H9 (cell line): Measurements from ENCODE around the gene PFN3. TPM values are rescaled to one million over a fixed set of nuclear protein-coding genes. Genes with fewer than 3 reads are reported as not detected.

Source experiments
- DNase-seq: peaks from one replicate; pipeline ENCODE4 v3.0.0-alpha.2; 2017
- H2AFZ ChIP-seq: one replicate; pipeline ENCODE4 v1.6.1; 2013; ENCODE audit warnings: mild to moderate bottlenecking, low read length, control low read depth, moderate library complexity
- H2AK5ac ChIP-seq: 2 replicates; pipeline ENCODE4 v1.6.1; 2013; ENCODE audit warnings: low read length, control low read depth, mixed read lengths; ENCODE audit not compliant: insufficient read length
- H2BK120ac ChIP-seq: one replicate; pipeline ENCODE4 v1.6.1; 2013; ENCODE audit warnings: low read depth, mild to moderate bottlenecking, low read length, control low read depth, inconsistent platforms; ENCODE audit not compliant: poor library complexity, severe bottlenecking
- H2BK12ac ChIP-seq: 2 replicates; pipeline ENCODE4 v1.6.1; 2013; ENCODE audit warnings: low read length, control low read depth, mixed read lengths, low read depth; ENCODE audit not compliant: insufficient read length
- H2BK15ac ChIP-seq: 2 replicates; pipeline ENCODE4 v1.6.1; 2013; ENCODE audit warnings: low read depth, low read length, control low read depth
- H2BK20ac ChIP-seq: one replicate; pipeline ENCODE4 v1.6.1; 2013; ENCODE audit warnings: low read depth, mild to moderate bottlenecking, low read length, control low read depth, inconsistent platforms; ENCODE audit not compliant: poor library complexity, severe bottlenecking
- H2BK5ac ChIP-seq: 2 replicates; pipeline ENCODE4 v1.6.1; 2013; ENCODE audit warnings: low read length, control low read depth, mixed read lengths; ENCODE audit not compliant: insufficient read length
- H3K14ac ChIP-seq: 2 replicates; pipeline ENCODE4 v1.6.1; 2013; ENCODE audit warnings: low read length, control low read depth; ENCODE audit not compliant: insufficient read depth
- H3K18ac ChIP-seq: 2 replicates; pipeline ENCODE4 v1.6.1; 2013; ENCODE audit warnings: low read depth, mild to moderate bottlenecking, mixed read lengths, low read length, control low read depth; ENCODE audit not compliant: insufficient read length
- H3K23ac ChIP-seq: 2 replicates; pipeline ENCODE4 v1.6.1; 2013; ENCODE audit warnings: low read length, control low read depth, mixed read lengths, low read depth; ENCODE audit not compliant: insufficient read length
- H3K23me2 ChIP-seq: 2 replicates; pipeline ENCODE4 v1.6.1; 2013; ENCODE audit warnings: low read depth, mild to moderate bottlenecking, mixed read lengths, low read length, control low read depth; ENCODE audit not compliant: insufficient read length, poor library complexity, severe bottlenecking
- H3K27ac ChIP-seq: 2 replicates; pipeline ENCODE4 v1.5.1; 2013; ENCODE audit warnings: low read length, control low read depth, mixed read lengths, low read depth; ENCODE audit not compliant: insufficient read length
- H3K27me3 ChIP-seq: 2 replicates; pipeline ENCODE4 v1.6.1; 2013; ENCODE audit warnings: low read length, control low read depth, inconsistent platforms; ENCODE audit not compliant: insufficient read depth
- H3K4ac ChIP-seq: 2 replicates; pipeline ENCODE4 v1.6.1; 2013; ENCODE audit warnings: low read depth, mild to moderate bottlenecking, control low read depth, inconsistent platforms, low read length, moderate library complexity
- H3K4me1 ChIP-seq: 2 replicates; pipeline ENCODE4 v1.6.1; 2013; ENCODE audit warnings: low read length, control low read depth, inconsistent platforms; ENCODE audit not compliant: insufficient read depth
- H3K4me2 ChIP-seq: 2 replicates; pipeline ENCODE4 v1.6.1; 2013; ENCODE audit warnings: low read length, control low read depth, mixed read lengths; ENCODE audit not compliant: insufficient read length, insufficient read depth
- H3K56ac ChIP-seq: 2 replicates; pipeline ENCODE4 v1.6.1; 2013; ENCODE audit warnings: low read depth, mild to moderate bottlenecking, mixed read lengths, low read length, control low read depth; ENCODE audit not compliant: insufficient read length
- H3K79me1 ChIP-seq: 2 replicates; pipeline ENCODE4 v1.6.1; 2013; ENCODE audit warnings: low read depth, mild to moderate bottlenecking, moderate library complexity, low read length, control low read depth, inconsistent platforms; ENCODE audit not compliant: insufficient read depth, poor library complexity, severe bottlenecking
- H3K79me2 ChIP-seq: 2 replicates; pipeline ENCODE4 v1.6.1; 2013; ENCODE audit warnings: low read length, control low read depth, inconsistent platforms; ENCODE audit not compliant: insufficient read depth
- H3K9ac ChIP-seq: 2 replicates; pipeline ENCODE4 v1.6.1; 2013; ENCODE audit warnings: low read length, control low read depth, mixed read lengths; ENCODE audit not compliant: insufficient read length; ENCODE audit errors: extremely low read depth
- H3K9me3 ChIP-seq: one replicate; pipeline ENCODE4 v1.6.1; 2013; ENCODE audit warnings: low read depth, low read length, inconsistent platforms; ENCODE audit not compliant: control insufficient read depth
- H3T11ph ChIP-seq: one replicate; pipeline ENCODE4 v1.6.1; 2013; ENCODE audit warnings: mild to moderate bottlenecking, low read length, control low read depth, inconsistent platforms
- H4K20me1 ChIP-seq: one replicate; pipeline ENCODE4 v1.6.1; 2013; ENCODE audit not compliant: control insufficient read depth, insufficient read length, insufficient read depth
- H4K5ac ChIP-seq: 2 replicates; pipeline ENCODE4 v1.6.1; 2013; ENCODE audit warnings: low read depth, mild to moderate bottlenecking, mixed read lengths, low read length, control low read depth; ENCODE audit not compliant: insufficient read length
- H4K8ac ChIP-seq: replicated peaks from 2 replicates; pipeline ENCODE4 v1.6.1; 2013; ENCODE audit warnings: low read length, control low read depth, mixed read lengths, low read depth; ENCODE audit not compliant: insufficient read length
- H4K91ac ChIP-seq: 2 replicates; pipeline ENCODE4 v1.6.1; 2013; ENCODE audit warnings: low read depth, mild to moderate bottlenecking, moderate library complexity, mixed read lengths, low read length, control low read depth; ENCODE audit not compliant: insufficient read length
- H3K27ac Mint-ChIP-seq, 3 experiments: 2 replicates in 2 of 3; 3 replicates in 1 of 3; pipeline ENCODE4 v1.8.0; 2020 to 2021; ENCODE audit warnings: mixed read lengths in 3 of 3, mild to moderate bottlenecking in 1 of 3, moderate library complexity in 1 of 3
- H3K27me3 Mint-ChIP-seq: 2 replicates; pipeline ENCODE4 v1.8.0; 2021; ENCODE audit warnings: low read depth, mild to moderate bottlenecking, moderate library complexity, mixed read lengths
- H3K36me3 Mint-ChIP-seq, 3 experiments: 2 replicates in 2 of 3; 3 replicates in 1 of 3; pipeline ENCODE4 v1.8.0; 2020 to 2021; ENCODE audit warnings: low read depth in 3 of 3, mixed read lengths in 3 of 3; ENCODE audit not compliant: insufficient read depth in 1 of 3
- H3K4me1 Mint-ChIP-seq, 2 experiments: 2 replicates each; pipeline ENCODE4 v1.8.0; 2020; ENCODE audit warnings: mixed read lengths in 2 of 2
- H3K4me3 Mint-ChIP-seq, 2 experiments: 2 replicates in 1 of 2; 3 replicates in 1 of 2; pipeline ENCODE4 v1.8.0; 2020 to 2021; ENCODE audit warnings: mild to moderate bottlenecking in 2 of 2, mixed read lengths in 2 of 2, moderate library complexity in 1 of 2
- H3K9me3 Mint-ChIP-seq, 2 experiments: 2 replicates in 1 of 2; 3 replicates in 1 of 2; pipeline ENCODE4 v1.8.0; 2020; ENCODE audit warnings: mild to moderate bottlenecking in 2 of 2, mixed read lengths in 2 of 2, moderate library complexity in 1 of 2
- WGBS: extraction: QIAGEN DNeasy Blood & Tissue Kit; methylation state at CpG from one replicate; pipeline ENCODE4 v1.1.7; 2013; ENCODE audit warnings: missing lambda C conversion rate, low lambda C conversion rate, mixed read lengths; ENCODE audit not compliant: insufficient read length; ENCODE audit errors: extremely low coverage; 5-methylcytosine and 5-hydroxymethylcytosine counted together
- total RNA-seq: library from RNA; stranded (reverse); gene quantifications from 2 replicates; pipeline ENCODE4 v1.2.1, GENCODE V29; 2021
- TF ChIP-seq, protein P1 (sequence below): fragments of 200-600 bp; sonication (generic); conservative IDR thresholded peaks from 3 replicates; pipeline ENCODE4 v1.8.0; 2021; ENCODE audit warnings: antibody characterized with exemption, mild to moderate bottlenecking

The PFN3 gene
- total RNA-seq, 1 experiment from 2014 or later: not detected

DNA sequence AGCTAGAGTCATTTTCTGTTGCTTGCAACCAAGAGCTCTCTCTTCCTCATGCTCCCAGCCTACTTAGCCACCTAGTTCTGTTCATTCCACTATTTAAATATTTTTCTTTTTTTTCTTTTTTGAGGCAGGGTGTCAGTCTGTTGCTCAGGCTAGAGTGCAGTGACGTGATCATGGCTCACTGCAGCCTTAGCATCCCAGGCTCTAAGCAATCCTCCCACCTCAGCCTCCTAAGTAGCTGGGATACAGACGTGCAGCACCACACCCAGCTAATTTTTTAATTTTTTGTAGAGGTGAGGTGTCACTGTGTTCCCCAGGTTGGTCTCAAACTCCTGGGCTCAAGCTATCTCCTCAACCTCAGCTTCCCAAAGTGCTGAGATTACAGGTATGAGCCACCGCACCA lies 14.0 kb upstream of the PFN3 start:
- Mint-ChIP-seq H3K36me3 (no peaks in the 10 kb centered on the region), H3K9me3 (no peaks in the 10 kb centered on the region; a peak in 1 of 5 replicates), H3K4me3 (no peak overlapping the region), H3K27me3 (peaks cover 55% of the 10 kb centered on the region), H3K4me1 (peaks cover 0 to 2% of the 10 kb centered on the region in 2 experiments; a peak in 1 of 4 replicates), H3K27ac (no peak overlapping the region)
- Histone ChIP-seq H3K4ac (no peak overlapping the region), H3K79me1 (no peaks in the 10 kb centered on the region), H2BK20ac (no peak overlapping the region), H3K14ac (no peak overlapping the region), H2BK5ac (no peak overlapping the region), H3K56ac (no peak overlapping the region), H2AK5ac (no peak overlapping the region), H4K8ac (no peak overlapping the region), H3K23me2 (no peaks in the 10 kb centered on the region), H3K27me3 (no peaks in the 10 kb centered on the region), H3K9me3 (no peaks in the 10 kb centered on the region), H4K5ac (no peak overlapping the region), H3K9ac (no peak overlapping the region), H3K23ac (no peak overlapping the region), H3K27ac (no peak overlapping the region), H2BK12ac (no peak overlapping the region), H3K4me1 (no peaks in the 10 kb centered on the region), H3K79me2 (no peaks in the 10 kb centered on the region), H3K4me2 (no peak overlapping the region), H2AFZ (no peak overlapping the region), H4K20me1 (no peaks in the 10 kb centered on the region), H3T11ph (no peak overlapping the region), H2BK15ac (no peak overlapping the region), H2BK120ac (no peak overlapping the region), H3K18ac (no peak overlapping the region), H4K91ac (no peak overlapping the region)
- no peak for DNase-seq
- TF ChIP-seq, protein P1, sequence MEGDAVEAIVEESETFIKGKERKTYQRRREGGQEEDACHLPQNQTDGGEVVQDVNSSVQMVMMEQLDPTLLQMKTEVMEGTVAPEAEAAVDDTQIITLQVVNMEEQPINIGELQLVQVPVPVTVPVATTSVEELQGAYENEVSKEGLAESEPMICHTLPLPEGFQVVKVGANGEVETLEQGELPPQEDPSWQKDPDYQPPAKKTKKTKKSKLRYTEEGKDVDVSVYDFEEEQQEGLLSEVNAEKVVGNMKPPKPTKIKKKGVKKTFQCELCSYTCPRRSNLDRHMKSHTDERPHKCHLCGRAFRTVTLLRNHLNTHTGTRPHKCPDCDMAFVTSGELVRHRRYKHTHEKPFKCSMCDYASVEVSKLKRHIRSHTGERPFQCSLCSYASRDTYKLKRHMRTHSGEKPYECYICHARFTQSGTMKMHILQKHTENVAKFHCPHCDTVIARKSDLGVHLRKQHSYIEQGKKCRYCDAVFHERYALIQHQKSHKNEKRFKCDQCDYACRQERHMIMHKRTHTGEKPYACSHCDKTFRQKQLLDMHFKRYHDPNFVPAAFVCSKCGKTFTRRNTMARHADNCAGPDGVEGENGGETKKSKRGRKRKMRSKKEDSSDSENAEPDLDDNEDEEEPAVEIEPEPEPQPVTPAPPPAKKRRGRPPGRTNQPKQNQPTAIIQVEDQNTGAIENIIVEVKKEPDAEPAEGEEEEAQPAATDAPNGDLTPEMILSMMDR: no peak
- no CpG with 5 or more reads among the region's 3 CpGs for WGBS
